Prostate gland (tissue), 2 donors: ENCODE measurements around the gene SYVN1.

Experiments
- CTCF ChIP-seq, 4 experiments: fragments of 200-600 bp in 2 of 4; fragments of 450-650 bp in 2 of 4; sonication (generic) in 2 of 4; IDR thresholded peaks; 1 replicate in 3 of 4; 2 replicates in 1 of 4; pipeline ENCODE4 v1.5.1; 2016 to 2019; ENCODE audit warnings: antibody characterized with exemption in 4 of 4, mild to moderate bottlenecking in 2 of 4, moderate library complexity in 2 of 4
- POLR2AphosphoS5 ChIP-seq: sonication (generic); formaldehyde crosslinking; IDR thresholded peaks from one replicate; pipeline ENCODE4 v1.6.1; 2017; ENCODE audit warnings: antibody characterized with exemption

DNA sequence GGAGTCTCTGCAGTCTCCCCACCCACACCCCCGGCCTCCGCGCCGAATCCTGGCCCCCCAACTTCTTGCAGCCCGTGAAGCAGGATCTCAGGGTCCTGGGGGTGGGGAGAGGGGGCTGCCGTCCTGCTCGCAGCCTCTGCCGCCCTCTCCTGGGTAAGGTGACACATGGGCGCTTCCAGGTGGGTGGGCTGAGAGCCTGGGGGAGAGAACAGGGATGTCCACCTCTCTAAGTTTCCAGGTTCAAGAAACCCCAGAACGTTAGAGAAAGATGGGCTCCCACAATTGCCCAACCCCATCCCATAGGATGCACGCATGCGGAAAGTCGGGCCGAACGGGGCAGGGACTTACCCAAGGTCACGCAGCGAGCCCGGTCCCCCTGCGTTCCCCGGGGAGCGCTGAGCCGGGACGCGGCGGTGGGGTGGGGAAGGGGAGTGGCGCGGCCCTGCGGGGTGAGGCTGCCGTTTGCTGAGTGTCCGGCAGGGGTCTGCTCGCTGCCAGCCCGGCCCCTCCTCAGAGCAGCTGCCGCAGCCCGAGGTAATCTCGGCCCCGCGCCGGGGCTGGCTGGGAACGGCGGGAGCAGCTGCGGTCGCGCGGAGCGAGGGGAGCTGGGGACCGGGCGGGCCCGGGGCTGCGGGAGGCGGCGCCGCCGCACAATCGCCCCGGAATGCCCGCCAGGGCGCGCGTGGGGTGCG, 46.7 kb upstream of the SYVN1 start:
- TF ChIP-seq CTCF (IDR thresholded peaks at IDR 0.05) (peak in 2 of 4 experiments; percentile 42 to 63), POLR2AphosphoS5 (no peak)
